Lower leg skin (tissue), 4 donors: ENCODE results near the gene DCLK3. TPM values are rescaled to one million over a fixed set of nuclear protein-coding genes. Genes with fewer than 3 reads are reported as not detected.

ENCODE experiments used
- DNase-seq, 2 donors: peaks; one replicate each; pipeline ENCODE4 v3.0.0-alpha.2; 2019; ENCODE audit warnings: low spot score in 2 of 2
- H3K4me3 ChIP-seq: fragments of 200-600 bp; sonication (generic); 2 replicates; pipeline ENCODE4 v1.5.1; 2017; ENCODE audit warnings: mild to moderate bottlenecking, low read depth; ENCODE audit not compliant: poor library complexity, severe bottlenecking
- POLR2A ChIP-seq, 2 donors: fragments of 450-650 bp; IDR thresholded peaks; one replicate each; pipeline ENCODE4 v1.6.1; 2016 to 2017; ENCODE audit warnings: antibody characterized with exemption in 2 of 2, mild to moderate bottlenecking in 1 of 2, moderate library complexity in 1 of 2
- WGBS, 2 donors: methylation state at CpG; one replicate each; pipeline ENCODE4 v1.1.5; 2018; 5-methylcytosine and 5-hydroxymethylcytosine counted together
- intact Hi-C: fragments of 100-400 bp; cut with DNase I; formaldehyde crosslinking; loops from one replicate; pipeline ENCODE4 v1.15.0; 2023; ENCODE audit warnings: low total_unique reads
- total RNA-seq, 4 donors: library from RNA; depleted of rRNA; stranded (reverse); fragments of >200 nt; gene quantifications; one replicate each; pipeline ENCODE4 v1.1.0, GENCODE V29; 2016
- TF ChIP-seq, protein P1 (sequence below), 3 donors: fragments of 450-650 bp; IDR thresholded peaks; one replicate each; pipeline ENCODE4 v1.5.1; 2016; ENCODE audit warnings: antibody characterized with exemption in 3 of 3, mild to moderate bottlenecking in 3 of 3, moderate library complexity in 2 of 3

The DCLK3 gene
- total RNA-seq, 4 donors from 2014 or later = 0.07 to 0.38 (median 0.16) TPM; not detected in 1

DNA sequence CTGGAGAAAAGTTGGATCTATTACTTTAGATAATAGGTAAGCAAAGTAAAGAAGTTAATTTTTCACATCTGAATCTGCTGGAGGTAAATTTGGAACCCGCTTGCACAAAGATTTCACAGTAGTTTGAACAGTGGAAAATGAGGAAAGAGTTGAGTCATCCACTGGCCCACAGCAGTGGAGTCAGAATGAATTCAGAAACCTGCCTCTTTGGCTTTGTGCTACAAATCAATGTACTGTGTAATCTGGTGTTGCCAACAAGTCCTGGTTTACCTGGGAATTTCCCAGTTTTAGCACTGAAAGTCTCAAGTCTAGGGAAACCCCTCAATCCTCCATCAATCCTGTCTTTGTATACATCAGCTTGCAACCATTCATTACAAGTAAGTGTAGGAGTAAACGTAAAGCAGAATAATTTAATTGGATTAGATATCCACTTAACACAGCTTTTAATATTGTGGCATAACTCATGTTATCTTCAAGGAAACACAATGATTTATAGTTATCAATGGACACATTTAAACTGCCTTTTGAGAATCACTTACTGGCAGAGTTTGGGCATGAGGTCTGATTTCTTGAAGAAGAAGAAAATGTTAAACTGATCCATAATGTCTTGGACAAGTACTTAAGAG lies 100.6 kb downstream of the DCLK3 start:
- intact Hi-C loops = no loop called here
- no peak overlapping the region for H3K4me3 ChIP-seq
- 61 to 72% methylated on average over 2 of the region's 2 CpGs for WGBS, 2 donors
- DNase-seq = no peak
- no peak for TF ChIP-seq POLR2A (IDR thresholded peaks at IDR 0.05)
- TF ChIP-seq, protein P1, sequence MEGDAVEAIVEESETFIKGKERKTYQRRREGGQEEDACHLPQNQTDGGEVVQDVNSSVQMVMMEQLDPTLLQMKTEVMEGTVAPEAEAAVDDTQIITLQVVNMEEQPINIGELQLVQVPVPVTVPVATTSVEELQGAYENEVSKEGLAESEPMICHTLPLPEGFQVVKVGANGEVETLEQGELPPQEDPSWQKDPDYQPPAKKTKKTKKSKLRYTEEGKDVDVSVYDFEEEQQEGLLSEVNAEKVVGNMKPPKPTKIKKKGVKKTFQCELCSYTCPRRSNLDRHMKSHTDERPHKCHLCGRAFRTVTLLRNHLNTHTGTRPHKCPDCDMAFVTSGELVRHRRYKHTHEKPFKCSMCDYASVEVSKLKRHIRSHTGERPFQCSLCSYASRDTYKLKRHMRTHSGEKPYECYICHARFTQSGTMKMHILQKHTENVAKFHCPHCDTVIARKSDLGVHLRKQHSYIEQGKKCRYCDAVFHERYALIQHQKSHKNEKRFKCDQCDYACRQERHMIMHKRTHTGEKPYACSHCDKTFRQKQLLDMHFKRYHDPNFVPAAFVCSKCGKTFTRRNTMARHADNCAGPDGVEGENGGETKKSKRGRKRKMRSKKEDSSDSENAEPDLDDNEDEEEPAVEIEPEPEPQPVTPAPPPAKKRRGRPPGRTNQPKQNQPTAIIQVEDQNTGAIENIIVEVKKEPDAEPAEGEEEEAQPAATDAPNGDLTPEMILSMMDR (IDR thresholded peaks at IDR 0.05) = no peak

DNA sequence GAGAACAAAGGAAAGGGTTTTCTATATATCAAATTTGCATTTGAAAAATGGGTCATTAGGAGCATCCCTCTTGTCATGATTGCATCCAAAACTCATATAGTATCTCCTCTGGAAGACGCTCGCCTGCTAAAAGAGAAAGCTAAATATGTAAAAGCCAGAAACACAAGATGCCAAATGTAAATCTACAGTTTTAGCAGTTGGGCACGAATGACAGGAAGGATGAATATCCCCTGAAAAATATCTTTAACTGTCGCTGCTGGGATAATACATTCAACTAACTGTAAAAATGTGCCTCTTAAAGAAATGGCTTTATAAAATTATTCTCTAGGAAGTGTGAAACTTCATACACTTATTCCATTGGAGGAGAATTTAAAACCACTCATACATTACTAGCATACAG lies 101.7 kb downstream of the DCLK3 start:
- intact Hi-C loops = no loop called here
- 69 to 70% methylated on average over 4 of the region's 4 CpGs for WGBS, 2 donors
- TF ChIP-seq, protein P1 (IDR thresholded peaks at IDR 0.05) = no peak
- no peak for TF ChIP-seq POLR2A (IDR thresholded peaks at IDR 0.05)
- DNase-seq = no peak
- no peak overlapping the region for H3K4me3 ChIP-seq

Other genes with a start within 250 kb of the DCLK3 start
- 1 to 10 TPM; 2.6 to 5.1 (median 3.3) TPM for gene TRANK1, start 180.5 kb upstream of the DCLK3 start, total RNA-seq
- 10 to 100 TPM in 1 of 4 donors, 1 to 10 TPM in 3; 5.4 to 13.4 (median 8.4) TPM for gene EPM2AIP1, start 228.6 kb upstream of the DCLK3 start, total RNA-seq
- gene MLH1, start 229.0 kb upstream of the DCLK3 start, total RNA-seq = 10 to 100 TPM; 16.6 to 26.5 (median 20.8) TPM